Spinal cord (tissue), 10 donors: ENCODE data around the gene NRGN. TPM values are rescaled to one million over a fixed set of nuclear protein-coding genes. Genes with fewer than 3 reads are reported as not detected.

Source experiments
- DNase-seq, 6 donors: peaks; one replicate each; pipeline versions ENCODE4 v3.0.0 to v3.0.0-alpha.2; 2013 to 2015; ENCODE audit warnings: low spot score in 6 of 6, low read depth in 4 of 6
- H3K27ac ChIP-seq: one replicate; pipeline ENCODE4 v1.5.1; 2013; ENCODE audit warnings: low read depth, low read length, control low read depth
- H3K27me3 ChIP-seq: one replicate; pipeline ENCODE4 v1.6.1; 2013; ENCODE audit warnings: low read length; ENCODE audit not compliant: control insufficient read depth, insufficient read depth
- H3K36me3 ChIP-seq: one replicate; pipeline ENCODE4 v1.6.1; 2013; ENCODE audit warnings: low read length; ENCODE audit not compliant: control insufficient read depth, insufficient read depth
- H3K4me1 ChIP-seq: one replicate; pipeline ENCODE4 v1.6.1; 2013; ENCODE audit warnings: low read length; ENCODE audit not compliant: control insufficient read depth, insufficient read depth
- H3K4me3 ChIP-seq: one replicate; pipeline ENCODE4 v1.5.1; 2013; ENCODE audit warnings: low read depth, low read length, control low read depth
- H3K9me3 ChIP-seq: one replicate; pipeline ENCODE4 v1.6.1; 2013; ENCODE audit warnings: low read length; ENCODE audit not compliant: control insufficient read depth, insufficient read depth
- WGBS: methylation state at CpG from one replicate; pipeline ENCODE4 v1.1.5; 2013; ENCODE audit warnings: missing lambda C conversion rate; ENCODE audit not compliant: insufficient coverage; 5-methylcytosine and 5-hydroxymethylcytosine counted together
- polyA plus RNA-seq, 2 donors: library from polyadenylated mRNA; unstranded; fragments of 120-200 nt; gene quantifications; one replicate each; pipeline ENCODE4 v1.2.1, GENCODE V29; 2013; ENCODE audit not compliant: insufficient read length in 2 of 2
- total RNA-seq, 2 donors: library from RNA; depleted of rRNA in 1 of 2; stranded (reverse); fragments of 120-200 nt in 1 of 2; fragments of >200 nt in 1 of 2; gene quantifications; one replicate each; pipeline versions ENCODE4 v1.2.3 to v1.2.4, GENCODE V29; 2013 to 2014
- donor health status: healthy.

The NRGN gene
- total and polyA plus RNA-seq, 4 donors: 1.5 to 33.3 (median 16.6) TPM

DNA sequence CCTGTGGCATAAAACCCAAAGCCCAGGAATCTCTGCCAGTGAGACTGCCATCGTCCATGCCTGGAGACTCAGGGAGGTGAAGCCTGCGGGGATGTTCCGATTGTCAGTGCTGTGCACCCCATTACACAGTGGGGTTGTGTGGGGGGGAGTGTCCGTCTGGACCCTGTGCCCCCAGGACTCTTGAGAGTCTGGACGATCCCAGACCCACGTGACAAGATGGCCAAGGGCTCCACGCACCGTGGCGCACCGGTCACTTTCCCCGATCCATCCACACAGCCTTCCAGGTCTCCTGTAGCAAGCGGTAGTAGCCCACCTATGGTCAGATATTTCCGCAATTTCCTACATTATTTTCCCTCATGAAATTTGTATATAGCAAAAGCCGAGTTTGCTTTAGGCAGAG lies 20.9 kb upstream of the NRGN start:
- H3K27ac ChIP-seq: no peak overlapping the region

GRCh38 chr11:124719534-124719933 lies 20.2 kb upstream of the NRGN start:
- H3K27me3 ChIP-seq: peaks cover 46% of the 10 kb centered on the region
- peaks cover 17% of the 10 kb centered on the region for H3K4me1 ChIP-seq
- 13% methylated on average over 1 of the region's 2 CpGs for WGBS
- DNase-seq: peak in 1 of 6 donors; percentile 13
- no peak overlapping the region for H3K27ac ChIP-seq
- H3K9me3 ChIP-seq: no peaks in the 10 kb centered on the region
- no peak overlapping the region for H3K4me3 ChIP-seq
- no peaks in the 10 kb centered on the region for H3K36me3 ChIP-seq

More for the DNA sequence above, 20.9 kb upstream of the NRGN start:
- 17% methylated on average over 8 of the region's 14 CpGs for WGBS
- H3K4me3 ChIP-seq: no peak overlapping the region
- no peak for DNase-seq
- peaks cover 17% of the 10 kb centered on the region for H3K4me1 ChIP-seq
- H3K36me3 ChIP-seq: no peaks in the 10 kb centered on the region
- no peaks in the 10 kb centered on the region for H3K9me3 ChIP-seq
- peaks cover 44% of the 10 kb centered on the region for H3K27me3 ChIP-seq

DNA sequence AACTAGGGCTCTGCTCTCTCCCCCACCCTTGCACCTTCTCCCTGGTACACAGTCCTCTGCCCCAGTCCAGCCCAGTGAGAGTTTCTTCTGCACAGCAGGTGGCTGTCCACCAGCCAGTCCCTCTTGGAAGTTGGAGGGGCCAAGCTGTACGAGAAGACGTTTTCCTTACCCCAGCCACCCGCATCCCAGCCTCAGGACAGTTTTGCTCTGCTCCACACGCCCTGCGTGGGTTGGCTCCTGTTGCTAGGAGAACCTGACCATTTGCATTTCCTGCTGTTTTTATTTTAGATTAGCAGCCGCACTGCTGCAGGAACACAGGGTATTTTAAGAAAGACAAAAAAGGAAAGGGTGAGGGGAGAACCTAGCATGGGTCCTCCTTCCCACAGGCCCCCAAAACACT lies 17.6 kb upstream of the NRGN start:
- Histone ChIP-seq H3K4me1 (peaks cover 25% of the 10 kb centered on the region), H3K4me3 (no peak overlapping the region), H3K27me3 (peaks cover 54% of the 10 kb centered on the region), H3K36me3 (no peaks in the 10 kb centered on the region), H3K27ac (no peak overlapping the region), H3K9me3 (no peaks in the 10 kb centered on the region)
- DNase-seq: no peak
- WGBS: 72% methylated on average over 2 of the region's 6 CpGs

- peaks cover 8% of the 10 kb centered on the region for H3K4me1 ChIP-seq
- DNase-seq: peak in 2 of 6 donors; percentile 17 to 34
- no peak overlapping the region for H3K27ac ChIP-seq
- H3K9me3 ChIP-seq: no peaks in the 10 kb centered on the region
- no peaks in the 10 kb centered on the region for H3K36me3 ChIP-seq
- no peak overlapping the region for H3K4me3 ChIP-seq
- peaks cover 30% of the 10 kb centered on the region for H3K27me3 ChIP-seq
- 25% methylated on average over 2 of the region's 14 CpGs for WGBS
These were observed 14.6 kb upstream of the NRGN start for GRCh38 chr11:124724979-124725718.

- H3K27me3 ChIP-seq: peaks cover 26% of the 10 kb centered on the region
- H3K4me1 ChIP-seq: peaks cover 8% of the 10 kb centered on the region
- no peaks in the 10 kb centered on the region for H3K9me3 ChIP-seq
- DNase-seq: no peak
- H3K27ac ChIP-seq: no peak overlapping the region
- H3K36me3 ChIP-seq: no peaks in the 10 kb centered on the region
- no peak overlapping the region for H3K4me3 ChIP-seq
- WGBS: 64% methylated on average over 5 of the region's 6 CpGs
These were observed 14.0 kb upstream of the NRGN start for GRCh38 chr11:124725719-124726105.

GRCh38 chr11:124727474-124727873 lies 12.3 kb upstream of the NRGN start:
- H3K4me1 ChIP-seq: peaks cover 8% of the 10 kb centered on the region
- no peak overlapping the region for H3K27ac ChIP-seq
- no peaks in the 10 kb centered on the region for H3K9me3 ChIP-seq
- no peak overlapping the region for H3K4me3 ChIP-seq
- peak in 2 of 6 donors; percentile 12 to 56 for DNase-seq
- no peaks in the 10 kb centered on the region for H3K36me3 ChIP-seq
- peaks cover 17% of the 10 kb centered on the region for H3K27me3 ChIP-seq
- WGBS: 55% methylated on average over 3 of the region's 4 CpGs

DNA sequence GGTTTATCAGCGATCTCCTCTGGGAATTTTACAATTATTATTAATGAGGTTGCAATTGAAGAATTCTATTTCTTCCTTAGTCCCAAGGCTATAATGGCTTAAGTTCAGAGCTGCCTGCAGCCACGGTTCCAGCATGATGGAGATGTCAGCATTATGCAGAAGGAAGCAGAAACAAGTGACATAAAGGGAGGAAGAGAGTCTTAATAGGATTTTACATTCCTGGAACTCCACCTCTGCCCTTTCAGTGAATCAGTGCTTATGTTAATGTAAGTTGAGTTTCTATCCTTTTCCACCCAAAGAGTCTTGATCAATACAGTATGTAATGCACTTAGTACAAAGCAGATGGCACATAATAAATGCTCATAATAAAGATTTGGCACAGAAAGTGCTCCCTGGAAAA lies 11.6 kb upstream of the NRGN start:
- Histone ChIP-seq H3K27ac (no peak overlapping the region), H3K36me3 (no peaks in the 10 kb centered on the region), H3K9me3 (no peaks in the 10 kb centered on the region), H3K27me3 (peaks cover 13% of the 10 kb centered on the region), H3K4me3 (no peak overlapping the region), H3K4me1 (peaks cover 8% of the 10 kb centered on the region)
- peak in 1 of 6 donors; percentile 16 for DNase-seq
- no CpG with 5 or more reads among the region's 2 CpGs for WGBS

DNA sequence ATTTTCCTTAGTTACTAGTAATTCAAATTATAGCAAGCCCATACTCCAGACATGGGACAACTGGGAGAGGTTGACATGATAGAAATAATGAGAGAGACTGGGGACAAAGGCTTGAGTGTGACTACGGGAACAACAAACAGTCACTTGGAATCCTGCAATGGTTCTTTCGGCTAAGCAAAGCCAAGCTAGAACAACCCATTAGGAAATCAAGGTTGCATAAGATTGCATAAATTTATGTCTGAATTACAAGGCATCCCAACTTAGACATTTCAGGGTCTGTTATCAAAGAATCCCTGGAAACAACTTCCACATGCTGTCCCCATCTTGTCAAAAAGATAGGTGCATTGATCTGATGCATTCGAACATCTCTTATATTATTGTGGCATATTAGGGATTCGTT lies 10.2 kb upstream of the NRGN start:
- DNase-seq: no peak
- 100% methylated on average over 1 of the region's 4 CpGs for WGBS
- H3K4me3 ChIP-seq: no peak overlapping the region
- H3K36me3 ChIP-seq: no peaks in the 10 kb centered on the region
- peaks cover 8% of the 10 kb centered on the region for H3K4me1 ChIP-seq
- H3K27me3 ChIP-seq: peaks cover 10% of the 10 kb centered on the region
- no peak overlapping the region for H3K27ac ChIP-seq
- H3K9me3 ChIP-seq: no peaks in the 10 kb centered on the region

DNA sequence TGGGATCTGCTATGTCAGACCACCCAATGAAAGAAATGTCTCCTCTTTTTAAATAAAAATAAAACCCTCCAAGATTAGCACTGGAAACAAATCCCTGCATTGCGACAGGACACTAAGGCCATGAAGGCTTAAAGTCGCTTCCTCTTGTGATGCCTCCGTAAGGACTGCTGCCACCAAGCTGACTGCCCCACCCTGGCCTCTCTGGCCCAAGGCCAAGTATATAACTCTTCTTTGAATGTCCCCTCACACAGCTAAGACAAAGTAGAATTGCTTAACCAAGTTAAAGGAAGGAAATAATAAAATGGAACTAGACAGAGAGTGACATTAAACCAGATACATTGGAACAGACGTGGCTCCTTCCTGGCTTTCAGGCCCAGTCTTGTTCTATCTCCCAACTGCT lies 7.5 kb upstream of the NRGN start:
- 88% methylated on average over 4 of the region's 4 CpGs for WGBS
- H3K9me3 ChIP-seq: no peaks in the 10 kb centered on the region
- H3K27ac ChIP-seq: no peak overlapping the region
- H3K36me3 ChIP-seq: no peaks in the 10 kb centered on the region
- peaks cover 2% of the 10 kb centered on the region for H3K27me3 ChIP-seq
- H3K4me3 ChIP-seq: no peak overlapping the region
- no peaks in the 10 kb centered on the region for H3K4me1 ChIP-seq
- DNase-seq: no peak

DNA sequence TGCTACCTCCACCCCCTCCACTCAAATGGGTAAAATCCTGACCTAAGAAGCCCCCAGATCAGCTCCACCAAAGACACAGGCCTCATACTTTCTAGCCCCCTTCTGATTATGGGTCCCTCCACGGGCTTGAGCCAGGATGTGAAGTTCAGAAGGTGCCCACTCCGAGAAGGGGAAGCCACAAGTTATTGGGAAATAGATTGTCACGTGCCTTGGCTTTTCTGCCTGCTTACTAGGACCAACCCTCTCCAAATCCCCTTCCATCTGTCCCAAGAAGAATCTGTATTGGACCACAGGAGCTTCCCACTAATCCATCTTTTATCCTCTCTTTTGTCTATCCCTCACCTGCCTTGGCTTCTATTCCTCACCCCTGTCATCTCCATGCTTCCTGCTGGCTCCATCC lies 3.0 kb upstream of the NRGN start:
- Histone ChIP-seq H3K9me3 (no peaks in the 10 kb centered on the region), H3K36me3 (no peaks in the 10 kb centered on the region), H3K4me3 (no peak overlapping the region), H3K27me3 (peaks cover 19% of the 10 kb centered on the region), H3K4me1 (peaks cover 30% of the 10 kb centered on the region), H3K27ac (no peak overlapping the region)
- WGBS: 87% methylated on average over 3 of the region's 3 CpGs
- DNase-seq: no peak
